ENCODE results near the gene SCAMP5.

- peak; percentile 93 for TF ChIP-seq POLR2A (IDR thresholded peaks at IDR 0.05)
- TF ChIP-seq, protein P1, sequence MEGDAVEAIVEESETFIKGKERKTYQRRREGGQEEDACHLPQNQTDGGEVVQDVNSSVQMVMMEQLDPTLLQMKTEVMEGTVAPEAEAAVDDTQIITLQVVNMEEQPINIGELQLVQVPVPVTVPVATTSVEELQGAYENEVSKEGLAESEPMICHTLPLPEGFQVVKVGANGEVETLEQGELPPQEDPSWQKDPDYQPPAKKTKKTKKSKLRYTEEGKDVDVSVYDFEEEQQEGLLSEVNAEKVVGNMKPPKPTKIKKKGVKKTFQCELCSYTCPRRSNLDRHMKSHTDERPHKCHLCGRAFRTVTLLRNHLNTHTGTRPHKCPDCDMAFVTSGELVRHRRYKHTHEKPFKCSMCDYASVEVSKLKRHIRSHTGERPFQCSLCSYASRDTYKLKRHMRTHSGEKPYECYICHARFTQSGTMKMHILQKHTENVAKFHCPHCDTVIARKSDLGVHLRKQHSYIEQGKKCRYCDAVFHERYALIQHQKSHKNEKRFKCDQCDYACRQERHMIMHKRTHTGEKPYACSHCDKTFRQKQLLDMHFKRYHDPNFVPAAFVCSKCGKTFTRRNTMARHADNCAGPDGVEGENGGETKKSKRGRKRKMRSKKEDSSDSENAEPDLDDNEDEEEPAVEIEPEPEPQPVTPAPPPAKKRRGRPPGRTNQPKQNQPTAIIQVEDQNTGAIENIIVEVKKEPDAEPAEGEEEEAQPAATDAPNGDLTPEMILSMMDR (IDR thresholded peaks at IDR 0.05): peak in 1 of 4 experiments; percentile 22
These were observed 28.0 kb downstream of the SCAMP5 start, which contains the start of gene PPCDC for GRCh38 chr15:75023181-75023871.
